Dendritic cell treated with granulocyte-macrophage colony-stimulating factor and Interleukin-4, amounts not matched to agents 40 ng/mL and 50 ng/mL, for 4 days (primary cell): Measurements from ENCODE around the gene DNAJC24.

ENCODE experiments used
- H3K27ac Mint-ChIP-seq: one replicate; pipeline ENCODE4 v1.8.0; 2022; ENCODE audit warnings: mild to moderate bottlenecking, mixed read lengths
- H3K27me3 Mint-ChIP-seq: one replicate; pipeline ENCODE4 v1.8.0; 2022; ENCODE audit warnings: mild to moderate bottlenecking, mixed read lengths
- H3K36me3 Mint-ChIP-seq: one replicate; pipeline ENCODE4 v1.8.0; 2022; ENCODE audit warnings: low read depth, mixed read lengths
- H3K4me1 Mint-ChIP-seq: one replicate; pipeline ENCODE4 v1.8.0; 2022; ENCODE audit warnings: low read depth, mixed read lengths
- H3K4me3 Mint-ChIP-seq: one replicate; pipeline ENCODE4 v1.8.0; 2022; ENCODE audit warnings: mild to moderate bottlenecking, moderate library complexity, mixed read lengths
- H3K9me3 Mint-ChIP-seq: one replicate; pipeline ENCODE4 v1.8.0; 2022; ENCODE audit warnings: mixed read lengths
- intact Hi-C: fragments of 100-400 bp; cut with micrococcal nuclease; formaldehyde crosslinking; loops from one replicate; pipeline ENCODE4 v1.15.0; 2022

Gene DNAJC24

GRCh38 chr11:31366795-31367194, 2.9 kb upstream of the DNAJC24 start:
- H3K36me3 Mint-ChIP-seq: peaks cover 7% of the 10 kb centered on the region
- H3K9me3 Mint-ChIP-seq: no peaks in the 10 kb centered on the region
- H3K27ac Mint-ChIP-seq: no peak overlapping the region
- no peak overlapping the region for H3K4me3 Mint-ChIP-seq
- intact Hi-C loops: loop anchor here (10.0 kb wide), 3 partner anchors 448 to 1218 kb away; partner anchors contain the start of genes ARL14EP, EIF3M and PAX6
- peaks cover 10% of the 10 kb centered on the region for H3K4me1 Mint-ChIP-seq
- peaks cover 31% of the 10 kb centered on the region for H3K27me3 Mint-ChIP-seq

GRCh38 chr11:31375879-31376278, 6.2 kb downstream of the DNAJC24 start:
- H3K4me1 Mint-ChIP-seq: no peaks in the 10 kb centered on the region
- intact Hi-C loops: no loop called here
- H3K9me3 Mint-ChIP-seq: no peaks in the 10 kb centered on the region
- no peak overlapping the region for H3K27ac Mint-ChIP-seq
- H3K27me3 Mint-ChIP-seq: no peaks in the 10 kb centered on the region
- H3K4me3 Mint-ChIP-seq: no peak overlapping the region
- peaks cover 15% of the 10 kb centered on the region for H3K36me3 Mint-ChIP-seq

GRCh38 chr11:31383116-31383515, 13.5 kb downstream of the DNAJC24 start:
- H3K36me3 Mint-ChIP-seq: peaks cover 23% of the 10 kb centered on the region
- no peak overlapping the region for H3K27ac Mint-ChIP-seq

GRCh38 chr11:31387379-31387778, 17.7 kb downstream of the DNAJC24 start:
- Mint-ChIP-seq H3K27ac (no peak overlapping the region), H3K4me1 (no peaks in the 10 kb centered on the region), H3K9me3 (peaks cover 40% of the 10 kb centered on the region), H3K27me3 (no peaks in the 10 kb centered on the region), H3K36me3 (peaks cover 23% of the 10 kb centered on the region), H3K4me3 (no peak overlapping the region)
- intact Hi-C loops: no loop called here

More at GRCh38 chr11:31383116-31383515, 13.5 kb downstream of the DNAJC24 start:
- no peaks in the 10 kb centered on the region for H3K4me1 Mint-ChIP-seq
- peaks cover 18% of the 10 kb centered on the region for H3K9me3 Mint-ChIP-seq
- no peak overlapping the region for H3K4me3 Mint-ChIP-seq
- intact Hi-C loops: no loop called here
- no peaks in the 10 kb centered on the region for H3K27me3 Mint-ChIP-seq

- H3K9me3 Mint-ChIP-seq: no peaks in the 10 kb centered on the region
- no peak overlapping the region for H3K27ac Mint-ChIP-seq
- peaks cover 13% of the 10 kb centered on the region for H3K36me3 Mint-ChIP-seq
- no peaks in the 10 kb centered on the region for H3K27me3 Mint-ChIP-seq
- peaks cover 7% of the 10 kb centered on the region for H3K4me1 Mint-ChIP-seq
- H3K4me3 Mint-ChIP-seq: no peak overlapping the region
- intact Hi-C loops: no loop called here
These were observed 27.7 kb downstream of the DNAJC24 start for GRCh38 chr11:31397239-31397834.

- intact Hi-C loops: no loop called here
- peaks cover 7% of the 10 kb centered on the region for H3K4me1 Mint-ChIP-seq
- H3K36me3 Mint-ChIP-seq: peaks cover 12% of the 10 kb centered on the region
- H3K9me3 Mint-ChIP-seq: no peaks in the 10 kb centered on the region
- H3K27ac Mint-ChIP-seq: no peak overlapping the region
- H3K4me3 Mint-ChIP-seq: no peak overlapping the region
- H3K27me3 Mint-ChIP-seq: no peaks in the 10 kb centered on the region
These were observed 35.0 kb downstream of the DNAJC24 start for GRCh38 chr11:31404614-31405013.

GRCh38 chr11:31408201-31408600, 38.5 kb downstream of the DNAJC24 start:
- H3K36me3 Mint-ChIP-seq: no peaks in the 10 kb centered on the region
- no peaks in the 10 kb centered on the region for H3K4me1 Mint-ChIP-seq
- no peak overlapping the region for H3K4me3 Mint-ChIP-seq
- no peaks in the 10 kb centered on the region for H3K27me3 Mint-ChIP-seq
- no peak overlapping the region for H3K27ac Mint-ChIP-seq
- intact Hi-C loops: no loop called here
- no peaks in the 10 kb centered on the region for H3K9me3 Mint-ChIP-seq

- H3K4me1 Mint-ChIP-seq: no peaks in the 10 kb centered on the region
- H3K27ac Mint-ChIP-seq: no peak overlapping the region
- no peaks in the 10 kb centered on the region for H3K27me3 Mint-ChIP-seq
- H3K36me3 Mint-ChIP-seq: peaks cover 6% of the 10 kb centered on the region
- no peaks in the 10 kb centered on the region for H3K9me3 Mint-ChIP-seq
- H3K4me3 Mint-ChIP-seq: no peak overlapping the region
- intact Hi-C loops: no loop called here
These were observed 43.3 kb downstream of the DNAJC24 start for GRCh38 chr11:31412946-31413345.

GRCh38 chr11:31414338-31414737, 44.7 kb downstream of the DNAJC24 start:
- H3K4me1 Mint-ChIP-seq: no peaks in the 10 kb centered on the region
- no peaks in the 10 kb centered on the region for H3K9me3 Mint-ChIP-seq
- H3K27ac Mint-ChIP-seq: no peak overlapping the region
- H3K36me3 Mint-ChIP-seq: peaks cover 6% of the 10 kb centered on the region
- no peaks in the 10 kb centered on the region for H3K27me3 Mint-ChIP-seq
- intact Hi-C loops: no loop called here
- H3K4me3 Mint-ChIP-seq: no peak overlapping the region

GRCh38 chr11:31415435-31415834, 45.8 kb downstream of the DNAJC24 start:
- Mint-ChIP-seq H3K4me3 (no peak overlapping the region), H3K27ac (no peak overlapping the region), H3K4me1 (no peaks in the 10 kb centered on the region), H3K27me3 (no peaks in the 10 kb centered on the region), H3K9me3 (no peaks in the 10 kb centered on the region), H3K36me3 (peaks cover 6% of the 10 kb centered on the region)
- intact Hi-C loops: no loop called here

GRCh38 chr11:31417357-31417756, 47.7 kb downstream of the DNAJC24 start:
- H3K36me3 Mint-ChIP-seq: peaks cover 6% of the 10 kb centered on the region
- no peak overlapping the region for H3K27ac Mint-ChIP-seq

GRCh38 chr11:31417816-31418215, 48.2 kb downstream of the DNAJC24 start:
- Mint-ChIP-seq H3K36me3 (peaks cover 6% of the 10 kb centered on the region), H3K27ac (no peak overlapping the region), H3K4me3 (no peak overlapping the region), H3K9me3 (no peaks in the 10 kb centered on the region), H3K4me1 (no peaks in the 10 kb centered on the region), H3K27me3 (no peaks in the 10 kb centered on the region)
- intact Hi-C loops: no loop called here

More at GRCh38 chr11:31417357-31417756, 47.7 kb downstream of the DNAJC24 start:
- intact Hi-C loops: no loop called here
- no peaks in the 10 kb centered on the region for H3K27me3 Mint-ChIP-seq
- H3K4me1 Mint-ChIP-seq: no peaks in the 10 kb centered on the region
- no peaks in the 10 kb centered on the region for H3K9me3 Mint-ChIP-seq
- H3K4me3 Mint-ChIP-seq: no peak overlapping the region

- Mint-ChIP-seq H3K27ac (no peak overlapping the region), H3K4me1 (no peaks in the 10 kb centered on the region), H3K36me3 (peaks cover 6% of the 10 kb centered on the region), H3K9me3 (no peaks in the 10 kb centered on the region), H3K27me3 (no peaks in the 10 kb centered on the region), H3K4me3 (no peak overlapping the region)
- intact Hi-C loops: no loop called here
These were observed 49.5 kb downstream of the DNAJC24 start for GRCh38 chr11:31419138-31419537.

- H3K27me3 Mint-ChIP-seq: no peaks in the 10 kb centered on the region
- intact Hi-C loops: no loop called here
- no peak overlapping the region for H3K27ac Mint-ChIP-seq
- H3K9me3 Mint-ChIP-seq: no peaks in the 10 kb centered on the region
- H3K4me3 Mint-ChIP-seq: no peak overlapping the region
- no peaks in the 10 kb centered on the region for H3K4me1 Mint-ChIP-seq
- peaks cover 3% of the 10 kb centered on the region for H3K36me3 Mint-ChIP-seq
These were observed 50.0 kb downstream of the DNAJC24 start for GRCh38 chr11:31419669-31420068.

GRCh38 chr11:31421820-31422219, 52.2 kb downstream of the DNAJC24 start:
- Mint-ChIP-seq H3K4me3 (no peak overlapping the region), H3K27ac (no peak overlapping the region)

More at GRCh38 chr11:31421820-31422219, 52.2 kb downstream of the DNAJC24 start:
- H3K4me1 Mint-ChIP-seq: no peaks in the 10 kb centered on the region
- H3K36me3 Mint-ChIP-seq: no peaks in the 10 kb centered on the region
- no peaks in the 10 kb centered on the region for H3K27me3 Mint-ChIP-seq
- no peaks in the 10 kb centered on the region for H3K9me3 Mint-ChIP-seq
- intact Hi-C loops: no loop called here
